Spleen (tissue), 11 donors: ENCODE measurements around the gene PDLIM4. TPM values are rescaled to one million over a fixed set of nuclear protein-coding genes. Genes with fewer than 3 reads are reported as not detected.
A peak's percentile ranks its signal among the peaks of the same experiment; 100 is the strongest.

ENCODE experiments used
- DNase-seq: peaks from one replicate; pipeline ENCODE4 v3.0.0-alpha.2; 2020
- H3K27ac ChIP-seq, 8 donors: fragments of 200-600 bp; sonication (generic) in 7 of 8; 1 replicate in 4 of 8; 2 replicates in 4 of 8; pipeline versions ENCODE4 v1.5.0 to v1.8.0; 2016 to 2021; ENCODE audit warnings: inconsistent platforms in 4 of 8, mild to moderate bottlenecking in 4 of 8, moderate library complexity in 1 of 8
- H3K27me3 ChIP-seq, 7 donors: fragments of 200-600 bp; sonication (generic) in 6 of 7; replicated peaks in 1 of 7; 1 replicate in 4 of 7; 2 replicates in 3 of 7; pipeline versions ENCODE4 v1.5.0 to v1.8.0; 2016 to 2021; ENCODE audit warnings: inconsistent platforms in 3 of 7, mild to moderate bottlenecking in 1 of 7
- H3K36me3 ChIP-seq, 6 donors: fragments of 200-600 bp; sonication (generic) in 5 of 6; 1 replicate in 4 of 6; 2 replicates in 2 of 6; pipeline versions ENCODE4 v1.5.0 to v1.8.0; 2016 to 2021; ENCODE audit warnings: inconsistent platforms in 2 of 6
- H3K4me1 ChIP-seq, 6 donors: fragments of 200-600 bp; sonication (generic) in 5 of 6; 1 replicate in 3 of 6; 2 replicates in 3 of 6; pipeline versions ENCODE4 v1.5.0 to v1.8.0; 2016 to 2021; ENCODE audit warnings: inconsistent platforms in 3 of 6
- H3K4me3 ChIP-seq, 8 donors: fragments of 200-600 bp; sonication (generic) in 7 of 8; 1 replicate in 4 of 8; 2 replicates in 4 of 8; pipeline versions ENCODE4 v1.5.0 to v1.8.0; 2016 to 2021; ENCODE audit warnings: inconsistent platforms in 4 of 8, mild to moderate bottlenecking in 4 of 8, moderate library complexity in 2 of 8
- H3K9me3 ChIP-seq, 8 donors: fragments of 200-600 bp; sonication (generic) in 7 of 8; 1 replicate in 4 of 8; 2 replicates in 4 of 8; pipeline versions ENCODE4 v1.5.0 to v1.8.0; 2016 to 2021; ENCODE audit warnings: inconsistent platforms in 4 of 8
- POLR2A ChIP-seq, 3 donors: fragments of 450-650 bp; IDR thresholded peaks; one replicate each; pipeline ENCODE4 v1.5.1; 2017; ENCODE audit warnings: antibody characterized with exemption in 3 of 3, mild to moderate bottlenecking in 1 of 3
- POLR2AphosphoS5 ChIP-seq, 3 donors: sonication (generic); formaldehyde crosslinking; IDR thresholded peaks; one replicate each; pipeline ENCODE4 v1.5.1; 2017; ENCODE audit warnings: antibody characterized with exemption in 3 of 3
- WGBS, 5 donors: extraction: QIAGEN DNeasy Blood & Tissue Kit in 3 of 5; methylation state at CpG; one replicate each; pipeline versions ENCODE4 v1.1.5 to v1.1.7; 2013 to 2018; 5-methylcytosine and 5-hydroxymethylcytosine counted together
- intact Hi-C: fragments of 100-400 bp; cut with DNase I; formaldehyde crosslinking; loops from one replicate; pipeline ENCODE4 v1.15.0; 2023; ENCODE audit warnings: low total_unique reads
- polyA plus RNA-seq, 3 donors: library from polyadenylated mRNA; stranded (reverse); fragments of 200-250 nt; gene quantifications; one replicate each; pipeline ENCODE4 v1.2.1, GENCODE V29; 2013
- total RNA-seq, 7 donors: library from RNA; depleted of rRNA in 3 of 7; stranded (reverse); fragments of >200 nt in 3 of 7; fragmentation: NEBNext Ultra II Directional in 4 of 7; extraction: Animal tissue kit (Norgen Biotek cat#: 25700) in 4 of 7; gene quantifications; one replicate each; pipeline versions ENCODE4 v1.1.0 to v1.2.1, GENCODE V29; 2016 to 2021
- TF ChIP-seq, protein P1 (sequence below), 11 experiments: fragments of 200-600 bp in 7 of 11; fragments of 450-650 bp in 4 of 11; sonication (generic) in 4 of 11; IDR thresholded peaks in 8 of 11; conservative IDR thresholded peaks in 3 of 11; 1 replicate in 7 of 11; 2 replicates in 4 of 11; pipeline versions ENCODE4 v1.4.0 to v1.8.0; 2016 to 2021; ENCODE audit warnings: antibody characterized with exemption in 11 of 11, inconsistent platforms in 4 of 11, mild to moderate bottlenecking in 1 of 11
- donor health status: healthy with polysubstance abuse.
- donor health status: DM: no; HTN: no; CAD: no; lungs with moderate emphysema.
- donor health status: DM: no; HTN: no; CAD: no.
- donor health status: Bipolar disorder and iron deficiency.
- donor health status: healthy.
- donor health status: DM: no; HTN: no; CAD: no.
- donor health status: DM: yes; HTN: yes; CAD: no.

The PDLIM4 gene
- total and polyA plus RNA-seq, 10 donors: 3.5 to 17.4 (median 9.0) TPM

DNA sequence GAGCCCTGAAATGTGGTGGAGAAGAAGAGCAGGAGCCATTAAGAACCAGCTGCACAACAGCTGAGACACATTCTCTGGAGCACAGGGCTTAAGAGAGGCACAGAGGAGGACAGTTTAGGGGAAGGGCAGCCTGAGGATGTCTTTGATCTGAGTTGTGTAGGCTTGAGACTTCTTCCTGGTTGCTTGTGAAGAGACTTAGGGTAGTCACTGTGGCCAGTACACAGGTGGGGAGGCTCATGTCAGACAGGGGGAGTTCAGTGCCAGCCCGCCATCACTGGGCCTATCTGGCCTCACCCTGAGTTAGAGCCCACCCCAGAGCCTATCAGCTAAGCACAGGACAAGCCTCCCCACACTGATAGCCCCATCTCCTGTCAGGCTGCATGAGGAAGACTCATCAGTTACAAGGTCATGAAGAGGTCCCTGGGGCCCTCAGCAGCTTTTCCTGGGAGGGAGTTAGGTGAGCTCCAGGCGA is 56.5 kb downstream of the PDLIM4 start:
- peaks cover 0 to 34% (median 5%) of the 10 kb centered on the region in 6 donors for H3K4me1 ChIP-seq
- no peak overlapping the region for H3K27ac ChIP-seq
- TF ChIP-seq, protein P1, sequence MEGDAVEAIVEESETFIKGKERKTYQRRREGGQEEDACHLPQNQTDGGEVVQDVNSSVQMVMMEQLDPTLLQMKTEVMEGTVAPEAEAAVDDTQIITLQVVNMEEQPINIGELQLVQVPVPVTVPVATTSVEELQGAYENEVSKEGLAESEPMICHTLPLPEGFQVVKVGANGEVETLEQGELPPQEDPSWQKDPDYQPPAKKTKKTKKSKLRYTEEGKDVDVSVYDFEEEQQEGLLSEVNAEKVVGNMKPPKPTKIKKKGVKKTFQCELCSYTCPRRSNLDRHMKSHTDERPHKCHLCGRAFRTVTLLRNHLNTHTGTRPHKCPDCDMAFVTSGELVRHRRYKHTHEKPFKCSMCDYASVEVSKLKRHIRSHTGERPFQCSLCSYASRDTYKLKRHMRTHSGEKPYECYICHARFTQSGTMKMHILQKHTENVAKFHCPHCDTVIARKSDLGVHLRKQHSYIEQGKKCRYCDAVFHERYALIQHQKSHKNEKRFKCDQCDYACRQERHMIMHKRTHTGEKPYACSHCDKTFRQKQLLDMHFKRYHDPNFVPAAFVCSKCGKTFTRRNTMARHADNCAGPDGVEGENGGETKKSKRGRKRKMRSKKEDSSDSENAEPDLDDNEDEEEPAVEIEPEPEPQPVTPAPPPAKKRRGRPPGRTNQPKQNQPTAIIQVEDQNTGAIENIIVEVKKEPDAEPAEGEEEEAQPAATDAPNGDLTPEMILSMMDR (IDR thresholded peaks at IDR 0.05 in 8 of 11, conservative IDR thresholded peaks at IDR 0.05 in 3 of 11): no peak
- TF ChIP-seq POLR2A (IDR thresholded peaks at IDR 0.05): no peak
- TF ChIP-seq POLR2AphosphoS5 (IDR thresholded peaks at IDR 0.05): no peak
- no peaks in the 10 kb centered on the region for H3K9me3 ChIP-seq
- 90 to 96% (median 94%) methylated on average over 2 of the region's 2 CpGs for WGBS, 5 donors
- DNase-seq: no peak
- intact Hi-C loops: no loop called here
- H3K27me3 ChIP-seq: no peaks in the 10 kb centered on the region
- H3K36me3 ChIP-seq: peaks cover 0 to 66% (median 0%) of the 10 kb centered on the region in 6 donors
- H3K4me3 ChIP-seq: no peak overlapping the region

DNA sequence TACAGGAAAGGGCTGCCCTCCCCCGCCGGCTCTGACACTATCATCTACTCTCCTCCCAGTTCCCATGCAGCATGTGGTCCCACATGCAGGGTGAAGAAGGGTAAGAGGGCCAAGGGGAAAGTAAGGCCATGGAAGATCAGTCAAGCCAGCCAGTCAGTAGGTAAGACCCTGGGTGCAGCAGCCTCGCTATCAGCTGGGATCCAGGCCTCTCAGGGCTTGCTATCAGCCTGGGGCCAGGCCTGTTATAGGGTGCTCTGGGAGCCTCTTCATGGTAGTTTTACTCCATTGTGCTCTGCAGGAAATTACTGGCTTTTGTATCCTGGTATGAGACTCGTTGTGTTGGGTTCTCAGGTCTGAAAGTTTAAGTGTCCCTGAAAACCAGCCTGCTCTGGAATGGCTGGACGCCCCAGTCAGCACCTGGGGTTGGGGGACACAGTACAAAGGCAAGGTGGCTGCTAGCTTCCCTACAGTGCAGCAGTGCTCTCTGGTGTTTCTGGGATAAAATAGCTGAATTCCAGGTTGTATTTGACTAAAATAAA is 58.1 kb downstream of the PDLIM4 start:
- Histone ChIP-seq H3K36me3 (peaks cover 0 to 75% (median 0%) of the 10 kb centered on the region in 6 donors), H3K4me3 (no peak overlapping the region), H3K9me3 (no peaks in the 10 kb centered on the region), H3K27me3 (no peaks in the 10 kb centered on the region), H3K27ac (peak overlapping the region in 2 of 8 donors; percentile 5 to 8), H3K4me1 (peaks cover 0 to 22% (median 4%) of the 10 kb centered on the region in 6 donors)
- no peak for DNase-seq
- 76 to 88% (median 84%) methylated on average over 4 to 5 of the region's 5 CpGs for WGBS, 5 donors
- no peak for TF ChIP-seq POLR2AphosphoS5 (IDR thresholded peaks at IDR 0.05)
- TF ChIP-seq, protein P1 (IDR thresholded peaks at IDR 0.05 in 8 of 11, conservative IDR thresholded peaks at IDR 0.05 in 3 of 11): no peak
- no peak for TF ChIP-seq POLR2A (IDR thresholded peaks at IDR 0.05)
- intact Hi-C loops: no loop called here

DNA sequence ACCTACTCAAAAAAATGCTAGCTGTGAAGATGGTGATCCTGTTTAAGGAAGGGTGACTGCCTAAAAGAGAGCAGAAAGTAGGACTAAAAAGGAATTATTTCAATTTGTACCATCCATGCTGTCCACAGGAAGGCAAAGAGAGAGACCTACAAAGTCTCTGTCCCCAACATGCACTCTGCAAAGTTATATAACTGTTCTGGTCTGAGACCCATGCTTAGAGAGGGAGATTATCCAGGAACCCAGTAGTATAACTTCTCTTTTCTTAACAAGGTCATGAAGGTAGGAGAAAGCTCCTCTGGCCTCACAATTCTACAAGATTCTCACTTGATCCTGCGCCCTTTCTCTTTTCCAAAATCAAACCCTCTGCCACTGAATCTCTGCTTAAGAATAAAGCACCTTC is 62.5 kb downstream of the PDLIM4 start:
- peaks cover 0 to 85% (median 2%) of the 10 kb centered on the region in 6 donors for H3K36me3 ChIP-seq
- no peak overlapping the region for H3K27ac ChIP-seq
- no peaks in the 10 kb centered on the region for H3K27me3 ChIP-seq
- H3K9me3 ChIP-seq: no peaks in the 10 kb centered on the region
- no peak overlapping the region for H3K4me3 ChIP-seq
- intact Hi-C loops: no loop called here
- TF ChIP-seq POLR2A (IDR thresholded peaks at IDR 0.05) (no peak), POLR2AphosphoS5 (IDR thresholded peaks at IDR 0.05) (no peak)
- TF ChIP-seq, protein P1 (IDR thresholded peaks at IDR 0.05 in 8 of 11, conservative IDR thresholded peaks at IDR 0.05 in 3 of 11): no peak
- DNase-seq: no peak
- 90 to 100% (median 97%) methylated on average over 1 of the region's 1 CpG for WGBS, 5 donors
- peaks cover 0 to 10% (median 0%) of the 10 kb centered on the region in 6 donors for H3K4me1 ChIP-seq

DNA sequence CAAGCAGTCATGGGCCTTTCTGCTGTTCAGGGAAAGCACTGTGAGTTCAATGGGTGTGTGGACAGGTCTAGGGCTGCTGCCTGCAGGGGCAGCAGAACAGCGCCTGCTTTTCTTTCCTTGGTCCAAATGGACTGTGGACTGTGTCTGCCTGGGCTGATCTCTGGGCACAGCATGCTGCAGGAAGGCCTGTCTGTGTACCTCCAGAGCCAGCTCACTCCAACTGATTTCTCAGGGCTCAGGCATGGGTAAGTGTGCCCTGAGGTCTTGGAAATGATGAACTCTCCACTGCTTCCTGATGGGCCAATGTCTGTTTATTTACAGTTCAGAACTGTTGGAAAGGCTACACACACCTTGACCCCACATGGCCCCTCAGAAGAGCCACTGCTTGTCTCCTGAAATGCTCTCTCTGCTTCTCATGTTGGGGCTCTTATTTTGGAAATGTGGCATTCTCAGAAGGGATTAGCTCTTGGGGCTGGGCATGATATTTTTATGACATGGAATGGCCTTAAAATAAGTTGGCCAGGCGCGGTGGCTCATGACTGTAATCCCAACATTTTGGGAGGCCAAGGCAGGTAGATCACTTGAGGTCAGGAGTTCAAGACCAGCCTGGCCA is 63.7 kb downstream of the PDLIM4 start:
- no peaks in the 10 kb centered on the region for H3K27me3 ChIP-seq
- H3K9me3 ChIP-seq: no peaks in the 10 kb centered on the region
- H3K4me1 ChIP-seq: peaks cover 0 to 4% (median 0%) of the 10 kb centered on the region in 6 donors
- no peak for DNase-seq
- peaks cover 0 to 82% (median 2%) of the 10 kb centered on the region in 6 donors for H3K36me3 ChIP-seq
- intact Hi-C loops: no loop called here
- H3K27ac ChIP-seq: no peak overlapping the region
- WGBS, 5 donors: 93 to 100% (median 96%) methylated on average over 2 to 3 of the region's 3 CpGs
- no peak overlapping the region for H3K4me3 ChIP-seq
- TF ChIP-seq, protein P1 (IDR thresholded peaks at IDR 0.05 in 8 of 11, conservative IDR thresholded peaks at IDR 0.05 in 3 of 11): no peak
- no peak for TF ChIP-seq POLR2A (IDR thresholded peaks at IDR 0.05)
- TF ChIP-seq POLR2AphosphoS5 (IDR thresholded peaks at IDR 0.05): no peak
